ENCODE results near the gene KANSL1.

Gene KANSL1

DNA sequence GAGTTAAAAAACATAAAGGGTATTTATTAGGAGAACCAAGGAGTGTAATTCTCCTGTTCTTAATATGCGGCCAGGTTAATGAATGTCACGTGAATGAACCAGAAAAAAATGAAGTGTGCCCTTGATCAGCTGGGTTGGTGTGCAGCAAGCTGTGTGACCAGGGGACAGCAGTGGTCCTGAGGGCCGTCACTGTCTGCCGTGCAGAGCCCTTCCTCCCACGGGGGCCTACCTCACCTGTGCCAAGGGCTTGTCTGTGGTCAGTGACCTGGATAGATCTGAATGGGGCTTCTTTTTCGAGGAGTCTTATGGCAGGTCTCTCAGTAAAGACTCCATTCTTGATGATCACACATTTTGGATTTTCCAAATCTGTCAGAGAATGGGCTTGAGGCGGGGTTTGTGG is 211.9 kb downstream of the KANSL1 start:
- no peak overlapping the region for H3K4me3 ChIP-seq (ENCODE audit: low read length)
- DNase-seq (ENCODE audit: low read depth): no peak
- TF ChIP-seq, protein P1, sequence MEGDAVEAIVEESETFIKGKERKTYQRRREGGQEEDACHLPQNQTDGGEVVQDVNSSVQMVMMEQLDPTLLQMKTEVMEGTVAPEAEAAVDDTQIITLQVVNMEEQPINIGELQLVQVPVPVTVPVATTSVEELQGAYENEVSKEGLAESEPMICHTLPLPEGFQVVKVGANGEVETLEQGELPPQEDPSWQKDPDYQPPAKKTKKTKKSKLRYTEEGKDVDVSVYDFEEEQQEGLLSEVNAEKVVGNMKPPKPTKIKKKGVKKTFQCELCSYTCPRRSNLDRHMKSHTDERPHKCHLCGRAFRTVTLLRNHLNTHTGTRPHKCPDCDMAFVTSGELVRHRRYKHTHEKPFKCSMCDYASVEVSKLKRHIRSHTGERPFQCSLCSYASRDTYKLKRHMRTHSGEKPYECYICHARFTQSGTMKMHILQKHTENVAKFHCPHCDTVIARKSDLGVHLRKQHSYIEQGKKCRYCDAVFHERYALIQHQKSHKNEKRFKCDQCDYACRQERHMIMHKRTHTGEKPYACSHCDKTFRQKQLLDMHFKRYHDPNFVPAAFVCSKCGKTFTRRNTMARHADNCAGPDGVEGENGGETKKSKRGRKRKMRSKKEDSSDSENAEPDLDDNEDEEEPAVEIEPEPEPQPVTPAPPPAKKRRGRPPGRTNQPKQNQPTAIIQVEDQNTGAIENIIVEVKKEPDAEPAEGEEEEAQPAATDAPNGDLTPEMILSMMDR (IDR thresholded peaks at IDR 0.05; ENCODE audit: insufficient read depth, low read depth, low read length, missing control alignments): no peak

GRCh38 chr17:45980855-45981254 is 212.4 kb downstream of the KANSL1 start:
- TF ChIP-seq, protein P1 (IDR thresholded peaks at IDR 0.05; ENCODE audit: insufficient read depth, low read depth, low read length, missing control alignments): no peak
- no peak for DNase-seq (ENCODE audit: low read depth)

More at GRCh38 chr17:45980855-45981254, 212.4 kb downstream of the KANSL1 start:
- H3K4me3 ChIP-seq (ENCODE audit: low read length): no peak overlapping the region
